ENCODE measurements around the gene INSR.
"Not testable (repeated sequence)": the region's sequence is repeated elsewhere in the genome, so short reads cannot be mapped to it uniquely, and the experiment has no call there.

The INSR gene

GRCh38 chr19:7215176-7215575 lies 79.0 kb downstream of the INSR start:
- no peak for DNase-seq

DNA sequence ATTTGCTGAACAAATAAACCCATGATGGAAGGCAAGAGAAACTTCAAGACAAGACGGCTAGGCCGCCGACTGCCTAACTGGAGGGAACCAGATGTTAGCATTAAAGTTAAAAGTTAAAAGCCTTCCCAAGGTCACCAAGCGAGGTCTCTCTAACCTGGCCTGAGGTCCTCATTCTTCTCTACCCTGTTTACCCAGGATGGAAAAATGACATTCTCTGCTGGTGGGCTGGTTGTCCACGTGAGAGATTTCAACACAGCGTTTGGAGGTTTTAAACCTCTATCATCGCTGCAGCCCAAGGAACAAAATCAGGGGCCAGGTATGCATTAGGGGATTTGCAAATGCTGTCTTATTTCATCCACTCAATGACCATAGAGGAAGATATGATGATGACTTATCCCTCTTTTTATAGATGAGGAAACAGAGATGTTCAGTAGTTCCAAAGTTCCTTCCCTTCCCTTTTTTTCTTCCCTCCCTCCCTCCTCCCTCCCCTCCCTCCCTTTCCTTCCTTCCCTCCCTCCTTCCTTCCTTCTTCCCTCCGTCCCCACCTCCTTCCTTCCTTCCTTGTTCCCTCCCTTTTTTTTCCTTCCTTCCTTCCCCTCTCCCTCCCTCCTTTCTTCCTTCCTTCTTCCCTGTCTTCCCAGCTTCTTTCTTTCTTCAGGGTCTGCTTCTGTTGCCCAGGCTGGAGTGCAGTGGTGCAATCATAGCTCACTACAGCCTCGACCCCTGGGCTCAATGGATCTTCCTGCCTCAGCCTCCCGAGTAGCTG lies 79.7 kb downstream of the INSR start:
- no peak for DNase-seq

DNA sequence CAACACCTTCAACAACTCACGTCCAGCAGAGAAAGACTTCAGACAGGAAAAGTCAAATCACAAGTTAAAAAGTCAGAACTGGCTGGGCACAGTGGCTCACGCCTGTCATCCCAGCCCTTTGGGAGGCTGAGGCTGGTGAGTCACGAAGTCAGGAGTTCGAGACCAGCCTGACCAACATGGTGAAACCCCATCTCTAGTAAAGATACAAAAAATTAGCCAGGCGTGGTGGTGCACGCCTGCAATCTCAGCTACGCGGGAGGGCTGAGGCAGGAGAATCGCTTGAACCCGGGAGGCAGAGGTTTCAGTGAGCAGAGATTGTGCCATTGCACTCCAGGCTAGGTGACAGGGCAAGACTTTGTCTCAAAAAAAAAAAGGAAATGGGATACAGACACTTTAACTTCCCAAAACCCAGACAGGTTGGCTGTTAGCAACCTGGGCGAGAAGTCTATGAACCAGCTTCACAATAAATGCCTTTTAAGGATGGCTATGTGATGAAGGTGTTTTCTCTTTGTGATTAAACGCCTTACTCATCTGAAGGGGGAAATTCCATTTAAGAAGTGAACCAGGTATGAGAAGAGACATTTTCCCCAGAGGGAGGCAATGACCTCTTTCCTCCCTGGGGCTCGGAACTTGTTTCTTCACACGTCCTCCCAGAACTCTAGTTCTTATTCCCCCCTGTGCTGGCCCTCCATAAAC lies 80.4 kb downstream of the INSR start:
- DNase-seq = no peak

DNA sequence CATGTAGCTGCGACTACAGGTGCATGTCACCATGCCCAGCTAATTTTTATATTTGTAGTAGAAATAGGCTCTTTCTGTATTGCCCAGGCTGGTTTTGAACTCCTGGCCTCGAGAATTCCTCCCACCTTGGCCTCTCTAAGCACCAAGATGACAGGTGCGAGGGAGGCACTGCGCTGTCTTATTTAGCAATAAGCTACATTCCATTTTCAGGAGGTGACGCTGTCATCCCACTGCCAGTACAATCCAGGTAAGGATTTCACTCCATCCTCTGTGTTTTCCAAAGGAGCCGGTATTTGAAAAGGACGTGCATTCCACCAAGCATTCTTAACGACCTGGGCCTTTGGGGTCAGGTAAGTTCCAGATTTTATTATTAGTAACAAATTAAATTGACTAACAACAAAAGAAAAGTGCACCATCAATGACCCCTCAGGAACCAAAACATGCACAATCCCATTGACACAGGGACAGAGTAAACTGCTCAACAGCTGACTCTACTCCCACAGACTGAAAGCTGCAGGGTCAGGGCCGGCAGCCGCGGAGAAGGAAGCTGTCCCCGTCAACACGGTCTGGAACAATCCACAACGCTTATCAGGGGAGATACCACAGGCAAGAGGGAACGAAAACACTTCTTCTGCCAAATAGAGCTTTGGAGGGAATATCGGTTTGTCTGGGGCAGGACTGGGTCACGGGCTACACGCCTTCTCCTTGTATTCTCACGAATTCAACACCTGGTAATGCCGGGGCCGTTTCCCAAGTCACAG lies 82.8 kb downstream of the INSR start:
- no peak for DNase-seq

DNA sequence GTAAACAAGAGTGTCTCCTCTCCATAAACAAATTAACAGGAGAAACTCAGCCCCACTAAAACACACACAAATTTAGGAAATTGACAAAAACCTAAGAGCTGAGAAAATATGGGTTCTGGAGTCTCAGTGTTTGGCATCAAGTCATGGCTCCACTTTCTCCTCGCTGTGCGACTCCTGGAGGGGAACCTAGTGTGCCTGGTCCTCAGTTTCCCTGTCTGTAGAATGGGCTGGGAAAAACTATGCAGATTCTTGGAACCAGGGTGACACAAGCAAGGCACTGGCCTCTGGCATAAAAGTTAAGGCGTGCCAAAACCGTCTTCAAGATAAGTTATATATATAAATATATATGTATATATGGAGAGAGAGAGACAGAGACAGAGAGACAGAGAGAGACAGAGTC lies 83.9 kb downstream of the INSR start:
- no peak for DNase-seq

DNA sequence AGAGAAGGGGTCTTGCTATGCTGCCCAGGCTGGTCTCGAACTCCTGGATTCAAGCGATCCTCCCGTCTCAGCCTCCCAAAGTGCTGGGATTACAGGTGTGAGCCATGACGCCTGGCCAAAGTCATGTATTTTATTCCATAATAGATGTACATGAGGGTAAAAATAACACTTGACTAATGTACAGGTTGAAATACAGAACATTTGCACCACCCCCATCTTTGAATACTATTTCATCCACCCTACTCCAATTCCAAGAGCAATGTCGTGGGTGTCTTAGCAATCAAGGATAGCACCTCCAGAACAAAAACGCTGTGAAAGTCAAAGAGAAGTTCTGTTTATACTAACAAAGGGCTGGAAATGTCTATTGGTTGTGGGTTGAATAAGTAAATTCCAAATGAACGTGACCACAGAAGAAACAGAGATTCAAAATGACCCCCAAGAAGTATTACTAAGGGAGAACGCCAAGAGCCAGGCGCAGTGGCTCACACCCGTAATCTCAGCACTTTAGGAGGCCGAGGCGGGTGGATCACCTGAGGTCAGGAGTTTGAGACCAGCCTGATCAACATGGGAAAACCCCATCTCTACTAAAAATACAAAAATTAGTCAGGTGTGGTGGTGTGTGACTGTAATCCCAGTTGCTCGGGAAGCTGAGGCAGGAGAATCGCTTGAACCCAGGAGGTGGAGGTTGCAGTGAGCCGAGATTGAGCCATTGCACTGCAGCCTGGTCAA lies 84.5 kb downstream of the INSR start:
- not testable (repeated sequence) for DNase-seq

DNA sequence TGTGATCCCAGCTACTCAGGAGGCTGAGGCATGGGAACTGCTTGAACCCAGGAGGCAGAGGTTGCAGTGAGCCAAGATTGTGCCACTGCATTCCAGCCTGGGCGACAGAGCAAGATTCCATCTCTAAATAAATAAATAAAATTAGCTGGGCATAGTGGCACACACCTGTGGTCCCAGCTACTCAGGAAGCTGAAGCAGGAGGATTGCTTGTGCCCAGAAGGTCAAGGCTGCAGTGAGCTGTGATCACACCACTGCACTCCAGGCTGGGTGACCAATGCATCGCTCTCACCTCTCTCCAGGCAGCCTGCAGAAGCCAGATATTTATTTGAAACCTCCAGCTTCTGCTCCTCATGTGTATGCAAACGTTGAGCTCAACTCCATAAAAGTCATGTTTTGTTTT lies 85.2 kb downstream of the INSR start:
- not testable (repeated sequence) for DNase-seq

DNA sequence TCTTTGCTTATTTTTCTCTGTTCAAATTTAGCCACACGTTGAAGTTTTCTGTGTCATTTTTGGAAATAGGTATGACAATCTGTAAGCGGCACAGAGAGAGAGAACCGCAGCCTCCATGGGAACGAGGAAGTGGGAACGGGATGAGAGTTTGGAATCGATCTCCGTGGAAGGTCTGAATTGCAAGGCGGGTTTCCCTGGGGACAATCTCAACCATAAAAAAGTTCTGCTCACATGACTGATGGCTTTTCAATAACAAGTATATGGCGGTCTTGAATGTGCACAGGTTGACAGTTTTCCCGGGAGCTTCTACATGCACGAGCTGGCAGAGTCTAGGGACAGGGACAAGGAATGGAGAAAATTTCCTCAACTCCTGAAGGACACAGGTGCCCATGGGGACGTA lies 90.9 kb downstream of the INSR start:
- DNase-seq = no peak

GRCh38 chr19:7202888-7203287 lies 91.3 kb downstream of the INSR start:
- DNase-seq = no peak

- DNase-seq = no peak
These were observed 93.5 kb downstream of the INSR start for GRCh38 chr19:7200736-7201135.

DNA sequence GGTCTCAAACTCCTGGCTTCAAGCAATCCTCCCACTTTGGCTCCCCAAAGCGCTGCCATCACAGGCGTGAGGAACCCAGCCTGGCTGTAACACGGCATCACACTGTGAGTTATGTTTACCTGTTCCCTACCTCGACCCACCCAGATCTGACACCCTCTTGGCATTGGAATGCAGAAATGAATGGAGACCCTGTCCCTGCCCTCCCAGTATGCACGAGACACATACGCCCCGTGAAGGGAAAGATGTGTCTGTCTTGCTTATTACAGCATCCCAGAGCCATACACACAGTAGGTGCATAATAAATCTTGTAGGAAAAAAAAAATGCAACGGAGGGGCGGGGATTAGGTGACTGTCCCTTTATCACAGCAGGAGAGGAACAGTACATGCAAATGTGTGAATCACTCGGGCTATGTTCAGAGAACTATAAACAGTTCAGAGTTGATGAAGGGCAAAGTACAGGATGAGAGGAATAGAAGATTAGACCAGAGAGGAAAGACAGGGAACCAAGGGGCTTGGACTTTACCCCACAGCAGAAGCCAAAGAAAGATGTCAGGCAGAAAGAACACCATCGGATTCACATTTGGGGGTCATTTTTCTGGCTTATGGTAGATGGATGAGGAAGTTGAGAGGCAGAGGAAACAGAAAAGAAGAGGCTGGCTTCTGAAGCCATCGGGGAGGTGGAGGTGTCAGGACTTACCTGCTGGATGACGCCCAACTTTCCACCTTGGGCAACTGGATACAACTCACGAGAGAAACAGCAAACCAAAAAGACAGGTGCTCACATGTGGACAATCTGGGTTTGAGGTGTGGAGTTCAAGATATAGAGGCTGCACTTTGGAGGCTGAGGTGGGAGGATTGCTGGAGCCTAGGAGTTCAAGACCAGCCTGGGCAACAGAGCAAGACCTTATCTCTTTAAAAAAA lies 94.3 kb downstream of the INSR start:
- no peak for DNase-seq

GRCh38 chr19:7197760-7198696 lies 96.2 kb downstream of the INSR start:
- DNase-seq = peak; percentile 90

DNA sequence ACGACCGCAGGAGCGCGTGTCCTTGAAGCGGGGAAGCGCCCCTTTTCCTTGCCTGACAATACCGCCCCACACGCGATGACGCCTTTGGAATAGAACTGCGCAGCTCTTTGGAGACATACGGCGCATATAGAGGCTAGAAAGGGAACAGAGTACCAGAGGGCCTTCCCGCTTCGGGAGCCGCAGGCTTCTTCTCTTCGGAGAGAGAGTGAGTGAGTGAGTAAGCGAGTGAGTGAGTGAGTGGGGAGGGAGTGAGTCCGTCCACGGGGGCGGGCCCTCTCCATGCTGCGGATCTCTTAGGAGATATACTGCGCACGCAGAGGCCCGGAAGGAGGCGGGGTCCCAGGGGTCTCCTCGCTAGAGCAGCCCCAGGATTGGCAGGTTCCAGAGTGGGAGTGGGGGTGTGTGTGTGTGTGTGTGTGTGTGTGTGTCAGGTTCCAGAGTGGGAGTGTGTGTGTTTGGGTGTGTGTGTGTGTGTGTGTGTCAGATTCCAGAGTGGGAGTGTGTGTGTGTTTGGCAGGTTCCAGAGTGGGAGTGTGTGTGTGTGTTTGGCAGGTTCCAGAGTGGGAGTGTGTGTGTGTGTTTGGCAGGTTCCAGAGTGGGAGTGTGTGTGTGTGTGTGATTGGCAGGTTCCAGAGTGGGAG lies 97.0 kb downstream of the INSR start:
- peak; percentile 94 for DNase-seq

GRCh38 chr19:7196763-7197118 lies 97.5 kb downstream of the INSR start:
- no peak for DNase-seq

DNA sequence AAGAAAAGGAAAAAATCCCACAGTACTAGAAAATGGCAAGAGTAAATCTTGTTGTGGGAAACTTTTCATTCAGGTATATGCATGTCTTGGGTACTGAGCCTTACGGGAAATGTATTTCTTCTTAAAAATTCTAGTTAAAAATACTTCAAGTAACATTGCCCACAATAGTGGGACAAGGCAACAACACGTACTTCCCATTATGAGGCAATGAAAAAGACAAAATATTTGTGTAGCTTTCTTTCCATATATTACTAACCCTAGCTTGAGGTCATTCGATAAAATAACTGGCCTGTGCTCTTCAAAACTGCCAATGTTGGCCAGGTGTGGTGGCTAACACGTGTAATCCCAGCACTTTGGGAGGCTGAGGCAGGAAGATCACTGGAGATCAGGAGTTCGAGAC lies 99.2 kb downstream of the INSR start:
- DNase-seq = no peak

DNA sequence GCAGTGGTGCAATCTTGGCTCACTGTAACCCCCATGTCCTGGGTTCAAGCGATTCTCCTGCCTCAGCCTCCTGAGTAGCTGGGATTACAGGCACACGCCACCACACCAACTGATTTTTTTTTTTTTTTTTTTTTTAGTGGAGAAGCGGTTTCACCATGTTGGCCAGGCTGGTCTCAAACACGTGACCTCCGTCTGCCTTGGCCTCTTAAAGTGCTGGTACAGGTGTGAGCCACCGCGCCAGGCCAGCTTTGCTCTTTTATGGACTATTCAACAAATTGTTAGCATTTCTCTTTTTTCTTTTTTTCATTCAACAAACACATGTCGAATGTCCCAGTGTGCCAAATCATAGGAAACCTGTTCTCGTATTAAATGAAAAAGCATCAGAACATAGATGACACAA lies 99.6 kb downstream of the INSR start:
- DNase-seq = no peak

GRCh38 chr19:7191946-7192691 lies 102.1 kb downstream of the INSR start:
- DNase-seq = peak; percentile 65

GRCh38 chr19:7188698-7189629 lies 105.2 kb downstream of the INSR start:
- DNase-seq = no peak

Data from stimulated activated CD8-positive, alpha-beta memory T cell treated with anti-CD3 and anti-CD28 coated beads, Interleukin-4, amount 100 ng/mL, for 48 hours (primary cell).